Keratinocyte (primary cell): ENCODE measurements around the gene ST3GAL5. TPM values are rescaled to one million over a fixed set of nuclear protein-coding genes. Genes with fewer than 3 reads are reported as not detected.

Experiments used
- DNase-seq: peaks from one replicate; pipeline ENCODE4 v3.0.0-alpha.2; 2011; ENCODE audit warnings: low read depth, missing footprints, low spot score
- FAIRE-seq: peaks from 2 replicates; lab custom pipeline; 2011; peaks lifted over from hg19 to GRCh38; lab: Jason Lieb, UNC
- H2AFZ ChIP-seq: 2 replicates; pipeline ENCODE4 v1.6.0; 2012; ENCODE audit warnings: low read length, control low read depth, inconsistent platforms; ENCODE audit not compliant: control insufficient read depth
- H3K27ac ChIP-seq: 2 replicates; pipeline ENCODE4 v1.5.1; 2011; ENCODE audit warnings: low read length; ENCODE audit not compliant: control insufficient read depth, insufficient read depth
- H3K27me3 ChIP-seq: 3 replicates; pipeline ENCODE4 v1.6.0; 2011; ENCODE audit warnings: low read length; ENCODE audit not compliant: control insufficient read depth, insufficient read depth; ENCODE audit errors: extremely low read depth
- H3K36me3 ChIP-seq, 2 experiments: 2 replicates in 1 of 2; 3 replicates in 1 of 2; pipeline ENCODE4 v1.5.1; 2011; ENCODE audit warnings: low read length in 2 of 2, mild to moderate bottlenecking in 1 of 2; ENCODE audit not compliant: control insufficient read depth in 2 of 2, insufficient read depth in 2 of 2; ENCODE audit errors: extremely low read depth in 1 of 2
- H3K4me1 ChIP-seq: 3 replicates; pipeline ENCODE4 v1.5.1; 2011; ENCODE audit warnings: low read length; ENCODE audit not compliant: control insufficient read depth, insufficient read depth; ENCODE audit errors: extremely low read depth
- H3K4me2 ChIP-seq: 3 replicates; pipeline ENCODE4 v1.6.0; 2011; ENCODE audit warnings: low read depth, low read length; ENCODE audit not compliant: control insufficient read depth, insufficient read depth; ENCODE audit errors: extremely low read depth
- H3K4me3 ChIP-seq, 3 experiments: fragments of 200-600 bp in 1 of 3; sonication (generic) in 1 of 3; 2 replicates in 2 of 3; 3 replicates in 1 of 3; pipeline ENCODE4 v1.5.1; 2011 to 2016; ENCODE audit warnings: low read length in 3 of 3, mild to moderate bottlenecking in 3 of 3, control low read depth in 2 of 3, inconsistent platforms in 1 of 3, low read depth in 1 of 3, mixed read lengths in 1 of 3, mixed run types in 1 of 3, moderate library complexity in 1 of 3; ENCODE audit not compliant: control insufficient read depth in 2 of 3, insufficient read depth in 2 of 3; ENCODE audit errors: extremely low read depth in 1 of 3
- H3K79me2 ChIP-seq: 2 replicates; pipeline ENCODE4 v1.6.0; 2012; ENCODE audit warnings: low read length; ENCODE audit not compliant: control insufficient read depth, insufficient read depth
- H3K9ac ChIP-seq: 3 replicates; pipeline ENCODE4 v1.6.0; 2011; ENCODE audit warnings: low read length; ENCODE audit not compliant: control insufficient read depth, insufficient read depth; ENCODE audit errors: extremely low read depth
- H3K9me1 ChIP-seq: 3 replicates; pipeline ENCODE4 v1.6.0; 2011; ENCODE audit warnings: low read length; ENCODE audit not compliant: control insufficient read depth, insufficient read depth; ENCODE audit errors: extremely low read depth
- H3K9me3 ChIP-seq: 2 replicates; pipeline ENCODE4 v1.5.1; 2012; ENCODE audit warnings: low read depth, low read length; ENCODE audit not compliant: control insufficient read depth
- H4K20me1 ChIP-seq: 3 replicates; pipeline ENCODE4 v1.6.0; 2011; ENCODE audit warnings: low read length; ENCODE audit not compliant: control insufficient read depth, insufficient read depth; ENCODE audit errors: extremely low read depth
- EZH2 ChIP-seq: IDR thresholded peaks from one replicate; pipeline ENCODE4 v1.6.1; 2012; ENCODE audit warnings: inconsistent platforms, mild to moderate bottlenecking, low read length, moderate library complexity
- dilution Hi-C: fragments of 300-500 bp; cut with MboI; formaldehyde crosslinking; loops from one replicate; pipeline ENCODE4 v1.7.0; 2020; ENCODE audit warnings: low sequenced_read_pairs; ENCODE audit not compliant: extremely low pct_ligation_motif_present
- polyA plus RNA-seq, 5 experiments: library from polyadenylated mRNA; depleted of rRNA in 3 of 5; stranded (reverse) in 3 of 5; stranded (forward) in 1 of 5; unstranded in 1 of 5; fragments of >200 nt; gene quantifications; 1 replicate in 1 of 5; 2 replicates in 3 of 5; 3 replicates in 1 of 5; pipeline versions ENCODE4 v1.2.1 to v1.2.3, GENCODE V29; 2011 to 2012; ENCODE audit warnings: missing spikeins in 2 of 5, low read depth in 1 of 5, low replicate concordance in 1 of 5
- TF ChIP-seq, protein P1 (sequence below), 3 experiments: IDR thresholded peaks in 1 of 3; conservative IDR thresholded peaks in 1 of 3; optimal IDR thresholded peaks in 1 of 3; 2 replicates in 2 of 3; 3 replicates in 1 of 3; pipeline versions ENCODE3 to v1.5.1; 2011; ENCODE audit warnings: low read length in 3 of 3, mild to moderate bottlenecking in 3 of 3, moderate library complexity in 2 of 3, control low read depth in 1 of 3, inconsistent platforms in 1 of 3; ENCODE audit not compliant: insufficient read depth in 2 of 3; ENCODE audit errors: extremely low read depth in 1 of 3

Gene ST3GAL5
- polyA plus RNA-seq, 1 donor (not counting 4 experiments of a cell fraction or from before 2014, with no cell fraction given), result 43.5 TPM

DNA sequence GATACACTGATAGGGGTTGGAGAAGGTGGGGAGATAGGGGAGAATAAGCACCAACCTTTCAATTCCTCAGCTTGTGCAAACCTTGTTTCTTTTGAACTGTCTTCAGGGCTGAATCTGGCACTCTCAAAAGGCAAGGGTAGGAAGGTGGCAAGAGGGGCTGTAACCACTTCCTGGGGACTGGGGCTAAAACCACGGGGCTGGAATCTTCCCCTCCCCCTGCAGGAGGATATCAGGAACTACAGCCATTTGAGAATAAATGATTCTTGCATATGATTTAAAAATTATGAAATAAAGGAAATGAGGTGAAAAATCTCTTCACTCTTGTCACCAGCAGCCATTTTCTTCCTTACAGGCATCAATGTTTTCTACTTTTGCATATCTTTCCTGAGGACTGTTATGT lies 84.2 kb downstream of the ST3GAL5 start:
- DNase-seq (no peak), FAIRE-seq (no peak)
- no peaks in the 10 kb centered on the region for H4K20me1 ChIP-seq
- TF ChIP-seq, protein P1, sequence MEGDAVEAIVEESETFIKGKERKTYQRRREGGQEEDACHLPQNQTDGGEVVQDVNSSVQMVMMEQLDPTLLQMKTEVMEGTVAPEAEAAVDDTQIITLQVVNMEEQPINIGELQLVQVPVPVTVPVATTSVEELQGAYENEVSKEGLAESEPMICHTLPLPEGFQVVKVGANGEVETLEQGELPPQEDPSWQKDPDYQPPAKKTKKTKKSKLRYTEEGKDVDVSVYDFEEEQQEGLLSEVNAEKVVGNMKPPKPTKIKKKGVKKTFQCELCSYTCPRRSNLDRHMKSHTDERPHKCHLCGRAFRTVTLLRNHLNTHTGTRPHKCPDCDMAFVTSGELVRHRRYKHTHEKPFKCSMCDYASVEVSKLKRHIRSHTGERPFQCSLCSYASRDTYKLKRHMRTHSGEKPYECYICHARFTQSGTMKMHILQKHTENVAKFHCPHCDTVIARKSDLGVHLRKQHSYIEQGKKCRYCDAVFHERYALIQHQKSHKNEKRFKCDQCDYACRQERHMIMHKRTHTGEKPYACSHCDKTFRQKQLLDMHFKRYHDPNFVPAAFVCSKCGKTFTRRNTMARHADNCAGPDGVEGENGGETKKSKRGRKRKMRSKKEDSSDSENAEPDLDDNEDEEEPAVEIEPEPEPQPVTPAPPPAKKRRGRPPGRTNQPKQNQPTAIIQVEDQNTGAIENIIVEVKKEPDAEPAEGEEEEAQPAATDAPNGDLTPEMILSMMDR (optimal IDR thresholded peaks at IDR 0.05 in 1 of 3, IDR thresholded peaks at IDR 0.05 in 1 of 3, conservative IDR thresholded peaks at IDR 0.05 in 1 of 3; ENCODE audit: extremely low read depth in 1 of 3, insufficient read depth in 2 of 3, low read length in 3 of 3), result peak; percentile 48 to 72 (median 68)
- TF ChIP-seq EZH2, result no peak
- H3K4me1 ChIP-seq, result peaks cover 2% of the 10 kb centered on the region
- no peak overlapping the region for H3K4me2 ChIP-seq
- no peak overlapping the region for H3K9ac ChIP-seq
- no peak overlapping the region for H3K4me3 ChIP-seq
- H3K79me2 ChIP-seq, result no peaks in the 10 kb centered on the region
- H3K27ac ChIP-seq, result no peak overlapping the region
- no peak overlapping the region for H2AFZ ChIP-seq
- no peaks in the 10 kb centered on the region for H3K36me3 ChIP-seq
- no peaks in the 10 kb centered on the region for H3K9me1 ChIP-seq
- dilution Hi-C loops, result loop anchor here (25.0 kb wide), 1 partner anchor 92 kb away; no protein-coding TSS in a partner anchor
- H3K27me3 ChIP-seq, result peaks cover 3% of the 10 kb centered on the region
- no peaks in the 10 kb centered on the region for H3K9me3 ChIP-seq

DNA sequence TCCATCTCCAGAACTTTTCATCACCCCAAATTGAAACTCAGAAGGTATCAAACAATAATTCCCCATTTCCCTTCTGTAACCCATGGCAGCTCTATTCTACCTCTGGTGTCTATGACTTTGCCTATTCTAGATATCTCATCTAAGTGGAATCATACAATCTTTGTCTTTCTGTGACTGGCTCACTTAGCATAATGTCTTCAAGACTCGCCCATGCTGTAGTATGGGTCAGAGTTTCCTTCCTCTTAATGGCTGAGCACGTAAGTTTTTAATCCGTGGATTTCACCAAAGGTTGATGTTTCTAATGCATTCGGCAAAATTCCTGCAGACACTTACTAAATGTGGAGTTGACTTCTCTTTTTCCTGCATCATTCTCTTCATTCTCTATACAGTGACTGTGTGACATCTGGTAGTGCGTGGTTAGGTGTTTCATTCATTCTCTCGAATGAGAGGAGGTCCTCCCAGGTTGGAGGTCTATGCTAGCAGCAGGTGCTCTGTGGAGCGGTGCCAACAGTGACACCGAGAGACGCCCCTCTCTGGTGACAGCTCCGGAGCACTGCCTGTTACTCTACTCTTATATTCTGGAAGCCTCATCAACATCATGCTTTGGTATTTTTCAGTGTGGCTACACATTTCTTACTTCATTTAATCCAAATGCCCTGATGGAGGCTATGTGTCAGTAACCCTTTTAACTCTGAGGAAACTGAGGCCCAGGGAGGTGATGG lies 84.9 kb downstream of the ST3GAL5 start:
- Histone ChIP-seq H2AFZ (no peak overlapping the region), H3K36me3 (no peaks in the 10 kb centered on the region), H3K27me3 (peaks cover 5% of the 10 kb centered on the region), H3K9me3 (no peaks in the 10 kb centered on the region), H3K9me1 (no peaks in the 10 kb centered on the region), H3K4me3 (no peak overlapping the region), H3K79me2 (no peaks in the 10 kb centered on the region), H4K20me1 (no peaks in the 10 kb centered on the region), H3K4me2 (no peak overlapping the region), H3K4me1 (peaks cover 6% of the 10 kb centered on the region), H3K9ac (no peak overlapping the region), H3K27ac (no peak overlapping the region)
- DNase-seq (no peak), FAIRE-seq (no peak)
- TF ChIP-seq, protein P1 (optimal IDR thresholded peaks at IDR 0.05 in 1 of 3, IDR thresholded peaks at IDR 0.05 in 1 of 3, conservative IDR thresholded peaks at IDR 0.05 in 1 of 3; ENCODE audit: extremely low read depth in 1 of 3, insufficient read depth in 2 of 3, low read length in 3 of 3), result no peak
- no peak for TF ChIP-seq EZH2
- dilution Hi-C loops, result loop anchor here (25.0 kb wide), 1 partner anchor 92 kb away; no protein-coding TSS in a partner anchor
